Esophagus squamous epithelium (tissue), 4 donors: ENCODE results near the gene CRYM.

Experiments
- POLR2A ChIP-seq, 4 donors: fragments of 450-650 bp; IDR thresholded peaks; one replicate each; pipeline ENCODE4 v1.6.1; 2017; ENCODE audit warnings: antibody characterized with exemption in 4 of 4, mild to moderate bottlenecking in 4 of 4, moderate library complexity in 3 of 4
- TF ChIP-seq, protein P1 (sequence below), 6 experiments: fragments of 450-650 bp in 4 of 6; fragments of 200-600 bp in 2 of 6; sonication (generic) in 2 of 6; IDR thresholded peaks; one replicate each; pipeline ENCODE4 v1.5.1; 2016 to 2019; ENCODE audit warnings: antibody characterized with exemption in 6 of 6, mild to moderate bottlenecking in 4 of 6, moderate library complexity in 4 of 6

DNA sequence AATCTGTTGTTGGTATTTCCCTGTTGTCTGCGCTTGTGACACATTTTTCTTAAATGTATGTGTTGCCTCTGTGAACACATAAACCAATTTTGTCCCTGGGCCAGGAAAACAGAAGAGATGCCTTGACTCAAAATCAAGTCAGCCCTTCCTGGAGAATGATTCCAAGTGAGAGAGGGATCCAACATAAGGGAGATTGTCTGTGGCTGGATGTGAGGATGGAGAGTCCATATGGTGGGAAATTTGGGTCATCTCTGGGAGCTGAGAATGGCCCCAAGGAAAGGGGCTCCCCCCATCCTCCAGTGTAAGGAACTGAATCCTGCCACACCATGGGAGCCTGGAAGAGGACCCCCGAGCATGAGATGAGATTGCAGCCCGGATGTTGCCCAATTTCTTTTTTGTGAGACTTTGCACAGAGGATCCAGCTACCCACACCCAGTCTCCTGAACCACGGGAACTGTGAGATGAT is 13.5 kb downstream of the CRYM start:
- TF ChIP-seq, protein P1, sequence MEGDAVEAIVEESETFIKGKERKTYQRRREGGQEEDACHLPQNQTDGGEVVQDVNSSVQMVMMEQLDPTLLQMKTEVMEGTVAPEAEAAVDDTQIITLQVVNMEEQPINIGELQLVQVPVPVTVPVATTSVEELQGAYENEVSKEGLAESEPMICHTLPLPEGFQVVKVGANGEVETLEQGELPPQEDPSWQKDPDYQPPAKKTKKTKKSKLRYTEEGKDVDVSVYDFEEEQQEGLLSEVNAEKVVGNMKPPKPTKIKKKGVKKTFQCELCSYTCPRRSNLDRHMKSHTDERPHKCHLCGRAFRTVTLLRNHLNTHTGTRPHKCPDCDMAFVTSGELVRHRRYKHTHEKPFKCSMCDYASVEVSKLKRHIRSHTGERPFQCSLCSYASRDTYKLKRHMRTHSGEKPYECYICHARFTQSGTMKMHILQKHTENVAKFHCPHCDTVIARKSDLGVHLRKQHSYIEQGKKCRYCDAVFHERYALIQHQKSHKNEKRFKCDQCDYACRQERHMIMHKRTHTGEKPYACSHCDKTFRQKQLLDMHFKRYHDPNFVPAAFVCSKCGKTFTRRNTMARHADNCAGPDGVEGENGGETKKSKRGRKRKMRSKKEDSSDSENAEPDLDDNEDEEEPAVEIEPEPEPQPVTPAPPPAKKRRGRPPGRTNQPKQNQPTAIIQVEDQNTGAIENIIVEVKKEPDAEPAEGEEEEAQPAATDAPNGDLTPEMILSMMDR (IDR thresholded peaks at IDR 0.05), result no peak
- no peak for TF ChIP-seq POLR2A (IDR thresholded peaks at IDR 0.05)
